Fibroblast of skin of left biceps (primary cell): ENCODE data around the gene NUDT8.
"Not testable (repeated sequence)": the region's sequence is repeated elsewhere in the genome, so short reads cannot be mapped to it uniquely, and the experiment has no call there.

ENCODE experiments used
- DNase-seq, 2 experiments: peaks; one replicate each; pipeline ENCODE4 v3.0.0-alpha.2; 2013; ENCODE audit warnings: low read depth in 2 of 2

NUDT8 gene

DNA sequence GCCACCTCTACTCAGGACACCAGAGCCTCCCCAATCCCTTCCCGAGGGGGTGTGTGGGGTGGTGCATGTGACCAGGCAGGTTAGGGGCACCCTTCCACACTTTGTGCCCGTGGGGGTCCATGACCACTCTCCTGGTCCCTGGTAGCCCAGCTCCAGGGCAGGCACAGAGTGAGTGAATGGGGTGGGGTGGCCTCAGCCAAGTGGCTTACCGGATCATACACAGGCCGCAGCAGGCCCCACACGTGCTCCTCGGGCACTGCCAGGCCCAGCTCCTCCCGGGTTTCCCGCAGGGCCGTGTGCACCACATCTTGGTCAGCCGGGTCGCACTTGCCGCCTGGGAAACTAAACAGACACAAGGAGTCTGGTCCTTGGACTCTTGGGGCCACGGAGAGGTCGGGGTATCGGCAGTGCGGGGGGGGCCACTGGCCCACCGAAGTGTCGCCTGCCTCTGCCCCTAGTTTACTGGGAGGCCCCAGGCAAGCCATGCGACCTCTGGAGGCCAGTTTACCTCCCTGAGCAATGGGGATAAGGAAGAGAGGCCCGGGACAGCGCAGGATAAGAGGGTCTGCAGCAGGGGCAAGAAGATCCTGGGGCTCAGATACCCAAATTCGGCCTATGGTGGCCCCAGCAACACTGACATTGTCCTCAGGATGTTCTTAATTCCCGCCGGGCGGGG is 889 bp downstream of the NUDT8 start:
- no peak for DNase-seq

DNA sequence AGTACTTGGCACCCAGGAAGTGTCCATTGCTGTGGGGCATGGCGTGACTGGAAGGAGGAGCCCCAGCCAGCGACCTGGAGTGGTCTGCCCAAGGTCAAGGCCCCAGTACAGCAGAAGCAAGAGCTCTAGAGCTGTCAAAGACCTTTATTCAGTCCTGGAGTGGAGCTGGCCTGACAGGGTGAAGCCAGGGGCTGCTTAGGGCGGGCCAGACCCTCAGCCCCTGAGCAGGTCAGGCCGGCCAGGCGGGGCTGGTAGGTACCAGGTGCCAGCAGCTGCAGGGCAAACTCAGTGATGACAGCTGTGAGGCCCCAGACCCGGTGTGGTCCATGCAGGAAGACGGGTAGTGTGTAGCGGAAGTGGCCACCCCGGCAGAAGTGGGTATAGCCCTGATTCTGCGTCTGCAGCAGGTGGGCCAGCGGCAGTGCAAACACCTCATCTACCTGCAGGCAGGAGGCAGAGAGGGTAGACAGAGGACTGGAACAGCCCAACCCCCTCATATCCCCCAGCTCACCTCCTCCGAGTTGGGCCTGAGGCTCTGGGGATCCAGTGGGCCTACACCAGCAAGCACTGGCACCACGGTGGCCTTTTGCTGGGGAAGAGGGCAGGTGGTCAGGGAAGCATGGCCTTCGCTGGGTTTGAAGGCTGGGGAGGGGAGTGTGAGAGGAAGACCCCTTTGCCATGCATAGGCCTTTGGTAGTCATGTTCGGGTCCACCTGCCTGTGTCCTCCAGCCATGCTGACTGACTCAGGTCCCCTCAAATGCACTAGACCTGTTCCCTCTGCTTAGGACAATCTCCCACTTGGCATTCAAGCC is 1.7 kb downstream of the NUDT8 start:
- no peak for DNase-seq

DNA sequence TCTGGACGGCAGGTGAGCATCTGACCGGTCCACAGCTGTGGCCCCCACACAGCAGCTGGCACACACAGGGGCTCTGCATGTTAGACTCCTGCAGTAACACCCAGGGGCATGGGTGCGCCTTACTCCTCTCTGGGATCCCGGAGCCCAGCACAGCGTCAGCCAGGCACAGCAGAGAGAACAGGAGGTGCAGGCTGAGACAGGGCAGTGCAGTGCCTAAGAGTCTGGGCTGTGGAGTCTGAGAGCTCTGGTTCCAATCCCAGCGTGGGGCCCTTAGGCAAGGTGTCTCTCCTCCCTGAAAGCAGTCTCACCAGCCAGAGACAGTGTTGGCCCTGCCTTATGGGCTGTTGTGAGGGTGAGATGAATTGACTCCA is 2.3 kb downstream of the NUDT8 start:
- no peak for DNase-seq

DNA sequence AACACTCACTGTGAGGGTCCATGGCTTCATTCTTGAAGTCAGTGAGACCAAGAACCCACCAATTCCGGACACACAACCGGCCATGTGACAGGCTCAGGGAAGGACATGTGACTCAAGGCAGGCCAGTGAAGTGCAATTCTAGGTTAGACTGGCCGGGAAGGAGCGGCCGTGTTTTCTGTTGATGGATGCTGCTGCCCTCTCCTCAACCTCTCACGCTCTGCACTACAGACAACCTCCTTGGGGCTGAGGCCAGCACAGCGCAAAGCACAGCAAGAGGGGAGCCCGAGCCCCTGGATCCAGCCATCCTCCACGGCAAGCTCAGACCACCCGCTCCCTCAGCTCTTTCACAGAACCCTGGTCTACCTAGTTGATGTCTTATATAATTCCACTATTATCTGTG is 2.8 kb downstream of the NUDT8 start:
- DNase-seq = no peak

DNA sequence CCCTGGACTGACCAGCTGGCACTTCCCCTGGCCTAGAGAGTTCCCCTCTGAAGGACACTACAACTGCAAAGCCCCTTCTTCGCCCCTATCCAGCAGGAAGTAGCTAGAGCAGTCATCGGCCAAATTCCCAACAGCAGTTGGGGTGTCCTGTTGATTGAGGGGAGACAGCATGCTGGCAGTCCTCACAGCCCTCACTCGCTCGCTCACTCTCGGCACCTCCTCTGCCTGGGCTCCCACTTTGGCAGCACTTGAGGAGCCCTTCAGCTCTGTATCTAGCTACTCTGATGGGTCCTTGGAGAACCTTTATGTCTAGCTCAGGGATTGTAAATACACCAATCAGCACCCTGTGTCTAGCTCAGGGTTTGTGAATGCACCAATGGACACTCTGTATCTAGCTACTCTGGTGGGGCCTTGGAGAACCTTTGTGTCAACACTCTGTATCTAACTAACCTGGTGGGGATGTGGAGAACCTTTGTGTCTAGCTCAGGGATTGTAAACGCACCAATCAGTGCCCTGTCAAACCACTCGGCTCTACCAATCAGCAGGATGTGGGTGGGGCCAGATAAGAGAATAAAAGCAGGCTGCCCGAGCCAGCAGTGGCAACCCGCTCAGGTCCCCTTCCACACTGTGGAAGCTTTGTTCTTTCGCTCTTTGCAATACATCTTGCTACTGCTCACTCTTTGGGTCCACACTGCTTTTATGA is 3.5 kb downstream of the NUDT8 start:
- DNase-seq = not testable (repeated sequence)

DNA sequence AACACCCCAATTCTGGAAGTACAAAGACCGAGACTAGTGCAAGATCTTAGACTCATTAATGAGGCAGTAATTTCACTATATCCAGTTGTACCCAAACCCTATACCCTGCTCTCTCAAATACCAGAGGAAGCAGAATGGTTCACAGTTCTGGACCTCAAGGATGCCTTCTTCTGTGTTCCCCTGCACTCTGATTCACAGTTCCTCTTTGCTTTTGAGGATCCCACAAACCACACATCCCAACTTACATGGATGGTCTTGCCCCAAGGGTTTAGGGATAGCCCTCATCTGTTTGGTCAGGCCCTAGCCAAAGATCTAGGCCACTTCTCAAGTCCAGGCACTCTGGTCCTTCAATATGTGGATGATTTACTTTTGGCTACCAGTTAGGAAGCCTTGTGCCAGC is 5.9 kb downstream of the NUDT8 start:
- not testable (repeated sequence) for DNase-seq

- DNase-seq = not testable (repeated sequence)
Observed at GRCh38 chr11:67622905-67623304, 6.8 kb downstream of the NUDT8 start.

GRCh38 chr11:67621928-67622327 is 7.8 kb downstream of the NUDT8 start:
- not testable (repeated sequence) for DNase-seq

- DNase-seq = not testable (repeated sequence)
Observed at GRCh38 chr11:67620621-67621020, 9.1 kb downstream of the NUDT8 start.

DNA sequence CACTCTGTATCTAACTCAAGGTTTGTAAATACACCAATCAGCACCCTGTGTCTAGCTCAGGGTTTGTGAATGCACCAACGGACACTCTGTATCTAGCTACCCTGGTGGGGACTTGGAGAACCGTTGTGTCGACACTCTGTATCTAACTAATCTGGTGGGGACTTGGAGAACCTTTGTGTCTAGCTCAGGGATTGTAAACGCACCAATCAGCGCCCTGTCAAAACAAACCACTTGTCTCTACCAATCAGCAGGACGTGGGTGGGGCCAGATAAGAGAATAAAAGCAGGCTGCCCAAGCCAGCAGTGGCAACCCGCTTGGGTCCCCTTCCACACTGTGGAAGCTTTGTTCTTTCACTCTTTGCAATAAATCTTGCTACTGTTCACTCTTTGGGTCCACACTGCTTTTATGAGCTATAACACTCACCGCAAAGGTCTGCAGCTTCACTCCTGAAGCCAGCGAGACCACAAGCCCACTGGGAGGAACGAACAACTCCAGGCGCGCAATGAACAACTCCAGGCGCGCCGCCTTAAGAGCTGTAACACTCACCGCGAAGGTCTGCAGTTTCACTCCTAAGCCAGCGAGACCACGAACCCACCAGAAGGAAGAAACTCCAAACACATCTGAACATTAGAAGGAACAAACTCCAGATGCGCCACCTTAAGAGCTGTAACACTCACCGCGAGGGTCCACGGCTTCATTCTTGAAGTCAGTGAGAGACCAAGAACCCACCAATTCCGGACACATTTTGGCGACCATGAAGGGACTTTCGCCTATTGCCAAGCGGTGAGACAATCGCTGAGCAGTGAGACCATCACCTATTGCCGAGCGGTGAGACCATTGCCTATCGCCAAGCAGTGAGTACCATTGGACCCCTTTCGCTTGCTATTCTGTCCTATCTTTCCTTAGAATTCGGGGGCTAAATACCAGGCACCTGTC is 9.8 kb downstream of the NUDT8 start:
- DNase-seq = not testable (repeated sequence)

GRCh38 chr11:67618901-67619659 is 10.7 kb downstream of the NUDT8 start:
- not testable (repeated sequence) for DNase-seq

DNA sequence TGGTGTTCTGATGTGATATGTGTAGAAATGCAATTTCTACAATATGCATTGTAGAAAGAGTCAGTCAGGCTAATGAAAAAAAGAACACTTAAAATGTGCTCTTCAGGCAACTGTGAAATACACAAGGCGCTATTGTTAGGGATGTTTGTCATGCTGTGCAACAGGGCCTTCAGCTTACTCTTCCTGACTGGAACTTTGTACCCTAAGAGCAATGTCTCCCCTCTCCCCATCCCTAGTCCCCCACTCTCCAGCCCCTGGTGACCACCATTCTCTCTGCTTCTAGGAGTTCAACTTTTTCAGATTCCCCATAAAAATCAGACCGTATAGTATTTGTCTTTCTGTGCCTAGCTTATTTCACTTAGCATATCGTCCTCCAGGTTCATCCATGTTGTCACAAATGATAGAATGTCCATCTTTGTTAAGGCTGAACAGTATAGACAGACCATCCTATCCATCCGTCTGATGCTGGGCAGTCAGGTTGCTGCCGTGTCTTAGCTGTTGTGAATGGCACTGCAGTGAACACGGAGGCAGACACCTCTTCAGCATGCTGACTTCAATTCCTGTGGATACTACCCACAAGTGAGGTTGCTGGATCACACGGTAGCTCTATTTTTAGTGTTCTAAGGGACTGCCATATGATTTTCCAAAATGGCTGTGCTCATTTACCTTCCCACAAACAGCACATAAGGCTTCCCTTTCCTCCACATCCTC is 12.3 kb downstream of the NUDT8 start:
- no peak for DNase-seq

GRCh38 chr11:67616431-67617242 is 13.1 kb downstream of the NUDT8 start:
- no peak for DNase-seq

DNA sequence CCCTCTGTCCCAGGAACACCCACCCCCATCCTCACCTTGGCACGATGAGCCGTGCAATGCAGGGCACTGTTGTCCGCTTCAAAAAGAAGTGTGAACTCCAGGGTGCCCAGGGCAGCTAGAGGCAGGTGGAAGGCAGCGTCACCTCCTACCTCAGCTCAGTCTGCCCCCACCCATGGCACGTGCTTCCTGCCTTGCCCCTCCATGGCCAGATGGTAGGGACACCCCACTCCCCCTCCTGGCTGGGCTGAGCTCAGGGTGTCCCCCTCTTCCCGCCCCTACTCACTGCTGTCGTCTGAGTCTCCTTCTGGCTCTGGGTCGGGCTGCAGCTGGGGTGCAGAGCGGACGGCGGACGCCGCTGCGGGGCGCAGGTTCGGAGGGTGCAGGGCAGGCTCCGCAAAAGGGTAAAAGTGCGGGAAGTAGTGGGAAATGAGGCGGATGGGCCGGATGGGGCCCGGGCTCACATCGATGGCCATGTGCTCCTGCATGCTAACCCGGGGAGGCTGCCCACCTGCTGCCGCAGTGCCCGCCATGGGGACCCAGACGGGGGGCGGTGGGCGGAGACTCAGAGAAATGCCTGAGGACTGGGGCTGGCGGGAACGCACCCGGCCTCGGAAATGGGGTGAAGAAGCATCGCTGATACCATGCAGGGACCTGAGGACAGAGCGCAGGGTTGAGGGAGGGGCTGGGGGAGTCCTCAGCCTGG is 13.9 kb downstream of the NUDT8 start:
- no peak for DNase-seq

- no peak for DNase-seq
Observed at GRCh38 chr11:67614730-67615714, 14.7 kb downstream of the NUDT8 start.

GRCh38 chr11:67613960-67614715 is 15.6 kb downstream of the NUDT8 start:
- no peak for DNase-seq
